Neural progenitor cell (in vitro differentiated cells): Measurements from ENCODE around the gene PDP2.
"Not testable (repeated sequence)": the region's sequence is repeated elsewhere in the genome, so short reads cannot be mapped to it uniquely, and the experiment has no call there.

Source experiments
- EZH2 ChIP-seq: fragments of 200-600 bp; sonication (generic); IDR thresholded peaks from 2 replicates; pipeline ENCODE4 v1.6.1; 2017; ENCODE audit warnings: antibody characterized with exemption, mild to moderate bottlenecking, moderate library complexity
- TF ChIP-seq, protein P1 (sequence below): fragments of 200-600 bp; sonication (generic); IDR thresholded peaks from 2 replicates; pipeline ENCODE4 v1.5.1; 2017; ENCODE audit warnings: antibody characterized with exemption, mild to moderate bottlenecking

DNA sequence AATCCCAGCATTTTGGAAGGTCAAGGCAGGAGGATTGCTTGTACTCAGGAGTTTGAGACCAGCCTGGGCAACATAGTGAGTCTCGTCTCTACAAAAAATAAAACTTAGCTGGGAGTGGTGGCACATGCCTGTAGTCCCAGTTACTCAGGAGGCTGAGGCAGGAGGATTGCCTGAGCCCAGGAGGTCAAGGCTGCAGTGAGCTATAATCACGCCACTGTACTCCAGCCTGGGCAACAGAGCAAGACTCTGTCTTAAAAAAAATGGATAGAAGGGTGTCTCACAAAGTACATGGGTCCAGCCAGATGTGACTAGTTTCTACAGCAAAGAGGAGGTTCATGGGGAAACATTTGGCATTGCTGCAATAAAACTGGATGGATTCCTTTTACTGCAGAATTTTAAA lies 9.0 kb upstream of the PDP2 start:
- TF ChIP-seq, protein P1, sequence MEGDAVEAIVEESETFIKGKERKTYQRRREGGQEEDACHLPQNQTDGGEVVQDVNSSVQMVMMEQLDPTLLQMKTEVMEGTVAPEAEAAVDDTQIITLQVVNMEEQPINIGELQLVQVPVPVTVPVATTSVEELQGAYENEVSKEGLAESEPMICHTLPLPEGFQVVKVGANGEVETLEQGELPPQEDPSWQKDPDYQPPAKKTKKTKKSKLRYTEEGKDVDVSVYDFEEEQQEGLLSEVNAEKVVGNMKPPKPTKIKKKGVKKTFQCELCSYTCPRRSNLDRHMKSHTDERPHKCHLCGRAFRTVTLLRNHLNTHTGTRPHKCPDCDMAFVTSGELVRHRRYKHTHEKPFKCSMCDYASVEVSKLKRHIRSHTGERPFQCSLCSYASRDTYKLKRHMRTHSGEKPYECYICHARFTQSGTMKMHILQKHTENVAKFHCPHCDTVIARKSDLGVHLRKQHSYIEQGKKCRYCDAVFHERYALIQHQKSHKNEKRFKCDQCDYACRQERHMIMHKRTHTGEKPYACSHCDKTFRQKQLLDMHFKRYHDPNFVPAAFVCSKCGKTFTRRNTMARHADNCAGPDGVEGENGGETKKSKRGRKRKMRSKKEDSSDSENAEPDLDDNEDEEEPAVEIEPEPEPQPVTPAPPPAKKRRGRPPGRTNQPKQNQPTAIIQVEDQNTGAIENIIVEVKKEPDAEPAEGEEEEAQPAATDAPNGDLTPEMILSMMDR: not testable (repeated sequence)
- not testable (repeated sequence) for TF ChIP-seq EZH2
